Limb (tissue), 2 donors: Measurements from ENCODE around the gene UBR2.
A peak's percentile ranks its signal among the peaks of the same experiment; 100 is the strongest.

Source experiments
- DNase-seq, 2 donors: peaks; one replicate each; pipeline ENCODE4 v3.0.0-alpha.2; 2016; ENCODE audit errors: extremely low spot score in 2 of 2

Gene UBR2

GRCh38 chr6:42563697-42564505 is at the start of gene UBR2:
TSS of gene UBR2 (plus strand) at chr6:42564029. CDS start at chr6:42564320, 291 bp downstream.
- DNase-seq: peak; percentile 95 to 99

- no peak for DNase-seq
These were observed 49.1 kb upstream of the UBR2 start for GRCh38 chr6:42514745-42515144.

DNA sequence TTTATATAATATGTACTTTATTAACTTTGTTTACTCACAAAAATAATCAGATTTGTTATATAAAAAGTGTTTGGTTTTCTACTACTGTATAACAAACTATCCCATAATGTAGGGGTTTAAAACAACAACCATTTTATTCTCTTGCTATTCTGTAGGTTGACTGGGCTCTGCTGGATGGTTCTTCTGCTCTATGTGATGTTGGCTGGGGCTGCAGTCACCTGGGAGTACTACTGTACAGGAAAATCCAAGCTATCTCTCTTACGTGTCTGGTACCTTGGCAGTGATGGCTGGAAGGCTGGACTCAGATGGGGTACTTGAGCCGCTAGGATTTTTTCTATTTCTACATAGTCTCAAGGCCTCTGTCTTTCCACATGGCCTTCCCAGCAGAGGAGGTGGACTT is 44.0 kb upstream of the UBR2 start:
- DNase-seq: no peak

DNA sequence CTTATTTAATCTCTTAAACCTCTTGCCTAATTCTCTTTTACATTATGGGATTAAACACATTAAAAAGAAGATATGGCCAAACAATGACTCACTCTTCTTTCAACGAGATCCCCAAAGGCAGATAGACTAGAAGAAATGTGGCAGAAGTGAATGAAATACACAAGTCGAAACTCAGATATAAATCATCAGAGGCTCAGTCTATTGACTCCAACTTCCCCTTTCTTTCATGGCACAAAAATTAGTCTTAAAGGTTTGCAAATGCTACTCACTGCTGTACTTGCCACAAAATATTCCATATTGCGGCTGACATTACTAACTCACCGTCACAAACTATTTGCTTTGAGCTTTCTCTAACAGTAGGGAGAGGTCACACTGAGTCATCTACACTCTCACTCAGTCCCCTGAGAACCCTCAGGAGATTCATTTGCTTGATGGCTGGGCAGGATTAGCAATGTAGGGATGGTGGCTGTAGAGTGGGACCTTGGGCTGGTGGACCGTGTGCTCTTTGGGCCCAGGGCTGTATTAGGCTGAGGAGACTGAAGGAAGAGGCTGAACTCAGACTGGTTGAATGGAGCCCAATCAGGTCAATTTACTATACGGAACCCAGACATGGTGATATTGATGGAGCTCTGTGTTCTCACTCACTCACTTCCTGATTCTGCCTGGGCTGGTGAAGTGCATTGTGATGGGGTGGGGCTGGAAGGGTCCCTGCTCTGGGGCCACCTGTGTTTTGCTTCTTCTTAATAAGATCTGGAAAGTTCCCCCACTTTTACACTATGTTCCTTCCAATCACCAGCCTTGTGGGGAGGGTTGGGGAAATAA is 42.8 kb upstream of the UBR2 start:
- no peak for DNase-seq

GRCh38 chr6:42522036-42522435 is 41.8 kb upstream of the UBR2 start:
- DNase-seq: no peak

DNA sequence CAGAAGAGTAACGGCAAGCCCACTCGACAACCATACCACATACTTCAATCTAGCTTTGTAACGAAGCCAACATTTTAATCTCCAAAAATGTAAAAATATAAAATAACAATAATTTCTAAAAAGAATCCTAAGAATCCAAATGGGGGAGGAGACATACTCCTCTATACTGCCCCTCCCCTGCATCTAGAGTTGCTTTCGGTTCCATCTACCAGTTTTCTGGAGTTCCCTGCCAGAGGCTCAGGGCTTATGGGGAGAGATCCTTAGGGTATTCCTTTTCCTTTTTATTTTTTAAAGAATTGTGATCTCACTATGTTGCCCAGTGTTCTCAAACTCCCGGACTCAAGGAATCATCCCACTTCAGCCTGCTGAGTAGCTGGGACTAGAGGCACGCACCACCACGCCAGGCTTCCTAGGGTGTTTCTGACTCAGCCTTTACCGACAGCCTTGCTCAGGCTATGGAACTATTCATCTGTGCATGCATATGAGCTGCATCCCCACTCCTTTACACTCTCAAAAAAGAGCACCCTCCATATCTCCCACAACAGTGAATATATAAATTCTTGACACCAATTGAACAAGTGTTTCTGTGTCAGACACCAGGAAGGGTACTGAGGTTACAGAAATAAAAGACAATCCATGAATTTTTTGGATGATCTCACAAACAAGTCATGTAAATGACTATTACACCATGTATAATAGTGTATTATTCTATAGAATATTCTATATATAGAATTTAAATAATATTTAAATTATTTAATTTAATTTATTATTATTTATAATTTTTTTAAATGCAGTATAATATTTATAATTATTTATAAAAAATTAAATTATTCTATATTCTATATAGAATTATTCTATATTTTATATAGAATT is 40.7 kb upstream of the UBR2 start:
- DNase-seq: no peak

GRCh38 chr6:42525206-42525605 is 38.6 kb upstream of the UBR2 start:
- no peak for DNase-seq

GRCh38 chr6:42526616-42527015 is 37.2 kb upstream of the UBR2 start:
- DNase-seq: no peak

GRCh38 chr6:42527204-42527603 is 36.6 kb upstream of the UBR2 start:
- DNase-seq: no peak

GRCh38 chr6:42530296-42530695 is 33.5 kb upstream of the UBR2 start:
- DNase-seq: no peak

DNA sequence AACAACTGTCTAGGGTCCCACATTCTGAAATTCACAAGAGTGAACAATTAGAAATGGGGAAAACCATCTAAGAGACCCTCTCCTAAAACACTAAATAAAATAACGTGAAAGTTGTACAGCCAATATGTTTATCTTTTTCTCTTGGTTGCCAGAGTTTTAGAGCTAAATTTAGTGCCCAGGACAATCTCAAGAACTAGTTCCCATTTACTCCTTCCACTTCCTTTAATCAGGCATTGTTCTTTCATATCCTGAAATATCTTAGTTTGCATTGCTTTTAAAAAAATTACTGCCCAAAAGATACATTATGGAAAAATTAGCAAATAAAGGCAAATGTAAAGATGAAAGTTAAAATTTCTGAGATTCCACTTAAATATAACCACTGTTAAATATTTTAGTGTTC is 33.1 kb upstream of the UBR2 start:
- DNase-seq: no peak

DNA sequence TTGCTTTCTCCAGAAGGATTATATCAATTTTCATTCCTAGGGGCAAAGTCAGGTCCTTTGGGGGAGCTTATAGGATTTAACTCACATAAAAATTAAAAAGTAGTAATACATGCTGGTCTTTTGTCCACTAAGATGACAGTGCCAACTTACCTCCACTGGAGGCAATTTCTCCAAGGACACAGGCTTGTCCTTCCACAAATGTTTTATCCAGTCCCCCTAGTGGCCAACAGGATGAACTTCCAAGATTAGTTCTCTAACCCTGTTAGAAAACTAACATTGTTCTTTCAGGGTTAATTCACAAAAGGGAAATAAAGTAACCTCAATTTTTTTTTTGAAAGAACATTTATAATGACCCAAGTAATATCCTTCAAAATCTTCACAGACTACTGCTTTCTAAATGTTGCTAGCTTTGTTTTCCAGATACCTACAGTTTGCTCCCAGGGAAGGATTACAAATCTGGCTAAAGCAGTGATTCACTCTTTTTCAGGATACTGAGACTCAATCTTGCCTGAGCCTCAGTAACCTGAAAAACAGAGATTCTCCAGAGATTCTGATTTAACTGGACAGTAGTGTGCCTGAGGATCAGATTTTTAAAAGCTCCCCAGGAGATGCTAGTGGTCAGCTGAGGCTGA is 31.7 kb upstream of the UBR2 start:
- DNase-seq: peak in 1 of 2 donors; percentile 71

- DNase-seq: no peak
These were observed 30.0 kb upstream of the UBR2 start for GRCh38 chr6:42533794-42534193.

- no peak for DNase-seq
These were observed 26.3 kb upstream of the UBR2 start for GRCh38 chr6:42537536-42537935.

GRCh38 chr6:42539135-42539534 is 24.7 kb upstream of the UBR2 start:
- no peak for DNase-seq

DNA sequence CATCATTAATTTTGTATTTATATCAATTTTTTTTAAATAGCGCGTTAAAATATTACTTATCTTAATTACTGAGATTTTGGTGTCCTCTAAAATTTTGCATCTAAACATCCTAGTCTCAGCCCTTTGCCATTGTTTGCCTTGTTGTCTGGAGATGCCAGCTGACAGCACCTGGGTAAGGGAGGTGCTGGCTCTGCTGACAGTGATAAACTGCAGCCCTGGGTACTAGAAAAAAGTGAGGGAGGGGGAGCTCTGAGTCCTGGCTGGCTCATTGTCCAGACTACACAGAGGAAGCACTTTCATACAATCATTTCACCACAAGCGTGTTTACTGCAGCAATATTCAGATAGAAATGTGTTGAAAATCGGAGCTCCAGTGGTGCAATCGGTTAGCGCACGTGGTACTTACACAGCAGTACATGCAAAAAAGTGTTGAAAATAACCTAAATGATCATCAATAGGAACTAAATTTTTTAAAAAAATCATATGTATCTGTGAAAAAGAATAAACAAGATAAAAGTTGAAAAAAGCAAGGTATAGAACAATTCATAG is 18.5 kb upstream of the UBR2 start:
- DNase-seq: no peak

DNA sequence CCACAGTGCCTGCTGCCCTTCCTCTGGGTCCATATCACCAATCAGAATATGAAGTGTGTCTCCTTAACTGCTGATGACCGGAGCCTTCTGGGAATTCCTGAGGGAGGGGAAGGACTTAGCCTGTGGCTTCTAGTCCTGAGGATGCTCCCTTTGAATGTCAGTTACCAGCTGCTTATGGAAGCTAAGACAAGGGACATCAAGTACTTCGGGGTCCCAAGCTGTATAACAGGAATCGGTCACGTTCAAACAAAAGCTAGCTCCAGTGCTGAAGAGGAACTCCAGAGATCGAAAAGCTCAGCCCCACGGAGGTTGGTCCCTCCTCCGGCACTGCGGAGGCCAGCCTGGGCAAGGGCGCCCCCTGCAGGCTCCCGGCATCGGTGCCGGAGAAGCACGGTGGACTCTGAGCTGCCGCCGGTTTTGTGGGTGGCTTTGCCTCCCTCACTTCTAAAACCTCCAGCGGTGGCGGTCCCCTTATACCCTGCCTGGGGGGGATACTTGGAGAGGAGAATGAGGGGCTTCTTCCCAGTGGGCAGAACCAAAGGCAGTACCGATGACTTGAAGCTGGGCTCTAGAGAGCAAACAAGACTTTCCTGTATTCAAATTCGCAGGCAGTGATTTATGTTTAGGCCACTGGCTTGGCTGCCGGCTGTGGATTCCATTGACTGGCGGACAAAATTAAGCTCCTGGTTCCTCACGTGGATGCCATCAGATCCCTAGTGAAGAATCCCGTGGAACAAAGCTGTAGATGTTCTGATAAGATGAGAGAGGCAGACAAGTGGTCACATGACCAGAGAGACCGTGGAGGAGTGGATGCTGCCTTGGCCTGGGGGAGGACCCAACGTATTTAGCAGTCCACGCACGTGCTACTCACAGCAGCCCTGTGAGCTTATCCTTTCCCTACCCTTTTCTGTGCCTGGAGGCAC is 16.2 kb upstream of the UBR2 start:
- DNase-seq: peak; percentile 79 to 92

DNA sequence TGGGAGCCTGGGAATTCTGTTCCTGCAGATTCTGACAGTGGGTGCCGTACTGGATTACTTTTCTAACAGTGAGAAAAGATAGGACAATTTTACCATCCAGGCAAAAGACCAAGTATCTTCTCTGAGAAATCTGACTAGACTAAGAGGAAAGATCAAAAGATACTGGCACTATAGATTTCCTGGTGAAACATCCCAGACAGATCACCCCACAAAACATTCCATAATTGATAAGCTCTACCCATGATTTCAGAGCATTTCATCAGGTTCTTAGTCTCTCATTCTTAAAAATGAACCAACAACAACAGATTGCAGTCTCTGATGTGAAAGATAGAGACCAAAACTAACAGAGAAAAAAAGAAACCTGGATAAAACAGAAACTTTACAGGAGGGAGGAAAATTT is 13.6 kb upstream of the UBR2 start:
- DNase-seq: no peak

DNA sequence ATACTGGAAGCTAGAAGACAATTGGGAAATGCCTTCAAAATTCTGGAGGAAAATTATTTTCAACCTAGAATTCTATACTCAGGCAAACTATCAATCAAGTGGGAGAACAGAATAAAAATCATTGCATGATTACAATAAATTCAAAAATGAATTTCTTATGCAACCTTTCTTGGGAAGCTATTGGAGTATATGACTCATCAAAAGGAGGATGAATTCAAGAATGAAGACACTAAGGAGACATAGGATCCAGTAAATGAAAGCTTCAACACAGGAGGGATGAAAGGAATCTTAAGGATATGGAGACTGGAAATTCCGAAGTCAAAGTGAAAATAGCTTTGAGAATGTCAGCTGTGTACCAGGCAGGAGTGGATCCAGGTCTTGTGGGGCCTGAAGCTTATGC is 12.6 kb upstream of the UBR2 start:
- DNase-seq: no peak

DNA sequence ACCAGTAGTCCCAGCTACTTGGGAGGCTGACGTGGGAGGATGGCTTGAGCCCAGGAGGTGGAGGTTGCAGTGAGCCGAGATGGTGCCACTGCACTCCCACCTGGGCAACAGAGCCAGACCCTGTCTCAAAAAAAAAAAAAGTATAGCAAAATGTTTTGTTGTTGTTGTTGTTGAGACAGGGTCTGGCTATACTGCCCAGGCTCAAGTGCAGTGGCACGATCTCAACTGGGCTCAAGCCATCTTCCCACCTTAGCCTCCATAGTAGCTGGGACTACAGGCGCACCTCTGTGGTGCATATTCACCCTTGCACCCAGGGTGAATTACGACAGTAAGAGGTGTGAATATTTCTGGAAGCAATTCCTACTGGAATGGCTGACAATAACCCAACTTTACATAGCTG is 11.4 kb upstream of the UBR2 start:
- DNase-seq: no peak
